ENCODE results near the gene CYP19A1.

CYP19A1 gene

GRCh38 chr15:51161491-51162220, 176.7 kb downstream of the CYP19A1 start:
- no peak for TF ChIP-seq REST (IDR thresholded peaks at IDR 0.05; ENCODE audit: low read depth)
- no peak for TF ChIP-seq NFIC (IDR thresholded peaks at IDR 0.05)
- no peak for TF ChIP-seq FOXM1 (IDR thresholded peaks at IDR 0.05; ENCODE audit: borderline replicate concordance, low read depth)
- TF ChIP-seq ZBTB7A (IDR thresholded peaks at IDR 0.05; ENCODE audit: low read depth), result no peak
- no peak for TF ChIP-seq CEBPB (IDR thresholded peaks at IDR 0.05)
- TF ChIP-seq, protein P1, sequence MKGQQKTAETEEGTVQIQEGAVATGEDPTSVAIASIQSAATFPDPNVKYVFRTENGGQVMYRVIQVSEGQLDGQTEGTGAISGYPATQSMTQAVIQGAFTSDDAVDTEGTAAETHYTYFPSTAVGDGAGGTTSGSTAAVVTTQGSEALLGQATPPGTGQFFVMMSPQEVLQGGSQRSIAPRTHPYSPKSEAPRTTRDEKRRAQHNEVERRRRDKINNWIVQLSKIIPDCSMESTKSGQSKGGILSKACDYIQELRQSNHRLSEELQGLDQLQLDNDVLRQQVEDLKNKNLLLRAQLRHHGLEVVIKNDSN (IDR thresholded peaks at IDR 0.05), result no peak
- no peak for TF ChIP-seq YY1 (IDR thresholded peaks at IDR 0.05; ENCODE audit: low read depth)
- no peak for TF ChIP-seq EP300 (IDR thresholded peaks at IDR 0.05; ENCODE audit: borderline replicate concordance)
- TF ChIP-seq MAX (IDR thresholded peaks at IDR 0.05), result no peak
- TF ChIP-seq TCF12 (IDR thresholded peaks at IDR 0.05; ENCODE audit: low read depth), result no peak
- TF ChIP-seq CREB1 (IDR thresholded peaks at IDR 0.05; ENCODE audit: low read depth), result no peak
- TF ChIP-seq TEAD4 (IDR thresholded peaks at IDR 0.05), result no peak
- TF ChIP-seq RAD21 (IDR thresholded peaks at IDR 0.05; ENCODE audit: low read depth), result no peak

GRCh38 chr15:51160484-51160883, 177.9 kb downstream of the CYP19A1 start:
- TF ChIP-seq REST (IDR thresholded peaks at IDR 0.05; ENCODE audit: low read depth) (no peak), MAX (IDR thresholded peaks at IDR 0.05) (no peak), EGR1 (IDR thresholded peaks at IDR 0.05) (no peak), ZBTB7A (IDR thresholded peaks at IDR 0.05; ENCODE audit: low read depth) (no peak), CEBPB (IDR thresholded peaks at IDR 0.05) (no peak), TEAD4 (IDR thresholded peaks at IDR 0.05) (no peak), NFIC (IDR thresholded peaks at IDR 0.05) (no peak), RAD21 (IDR thresholded peaks at IDR 0.05; ENCODE audit: low read depth) (no peak), FOXM1 (IDR thresholded peaks at IDR 0.05; ENCODE audit: borderline replicate concordance, low read depth) (no peak), EP300 (IDR thresholded peaks at IDR 0.05; ENCODE audit: borderline replicate concordance) (no peak), TAF1 (IDR thresholded peaks at IDR 0.05; ENCODE audit: low read depth) (no peak), CREB1 (IDR thresholded peaks at IDR 0.05; ENCODE audit: low read depth) (no peak), TCF12 (IDR thresholded peaks at IDR 0.05; ENCODE audit: low read depth) (no peak), YY1 (IDR thresholded peaks at IDR 0.05; ENCODE audit: low read depth) (no peak)
- TF ChIP-seq, protein P1 (IDR thresholded peaks at IDR 0.05), result no peak
